Breast epithelium (tissue), 4 donors: ENCODE data around the gene PADI2. TPM values are rescaled to one million over a fixed set of nuclear protein-coding genes. Genes with fewer than 3 reads are reported as not detected.
A peak's percentile ranks its signal among the peaks of the same experiment; 100 is the strongest.

Experiments used
- DNase-seq, 2 donors: peaks; one replicate each; pipeline ENCODE4 v3.0.0-alpha.2; 2019; ENCODE audit warnings: low spot score in 2 of 2
- H3K27ac ChIP-seq, 2 donors: fragments of 200-600 bp; sonication (generic) in 1 of 2; one replicate each; pipeline ENCODE4 v1.5.1; 2016 to 2019; ENCODE audit warnings: mild to moderate bottlenecking in 1 of 2
- H3K27me3 ChIP-seq, 2 donors: fragments of 200-600 bp; sonication (generic) in 1 of 2; one replicate each; pipeline versions ENCODE4 v1.5.1 to v1.6.0; 2017 to 2019; ENCODE audit warnings: control low read depth in 1 of 2, mild to moderate bottlenecking in 1 of 2
- H3K36me3 ChIP-seq: fragments of 200-600 bp; one replicate; pipeline ENCODE4 v1.5.1; 2019
- H3K4me1 ChIP-seq, 2 donors: fragments of 200-600 bp; sonication (generic); one replicate each; pipeline ENCODE4 v1.5.1; 2016 to 2019; ENCODE audit warnings: control low read depth in 1 of 2
- H3K4me3 ChIP-seq, 3 donors: fragments of 200-600 bp; sonication (generic); 1 replicate in 2 of 3; 2 replicates in 1 of 3; pipeline ENCODE4 v1.5.1; 2016 to 2019; ENCODE audit warnings: mild to moderate bottlenecking in 3 of 3, moderate library complexity in 2 of 3
- H3K9me3 ChIP-seq, 2 donors: fragments of 200-600 bp; sonication (generic) in 1 of 2; one replicate each; pipeline ENCODE4 v1.5.1; 2016 to 2019; ENCODE audit warnings: control low read depth in 1 of 2
- POLR2A ChIP-seq: fragments of 450-650 bp; IDR thresholded peaks from one replicate; pipeline ENCODE4 v1.6.1; 2016; ENCODE audit warnings: antibody characterized with exemption, mild to moderate bottlenecking, moderate library complexity
- POLR2AphosphoS5 ChIP-seq, 3 donors: sonication (generic); formaldehyde crosslinking; IDR thresholded peaks; one replicate each; pipeline ENCODE4 v1.6.1; 2017; ENCODE audit warnings: antibody characterized with exemption in 3 of 3
- intact Hi-C: fragments of 100-400 bp; cut with DNase I; formaldehyde crosslinking; loops from one replicate; pipeline ENCODE4 v1.15.1; 2023; ENCODE audit warnings: low total_unique reads
- total RNA-seq, 3 donors: library from RNA; depleted of rRNA; stranded (reverse); fragments of >200 nt; gene quantifications; one replicate each; pipeline ENCODE4 v1.1.0, GENCODE V29; 2016
- TF ChIP-seq, protein P1 (sequence below), 3 donors: fragments of 450-650 bp; IDR thresholded peaks; one replicate each; pipeline ENCODE4 v1.5.1; 2016 to 2017; ENCODE audit warnings: antibody characterized with exemption in 3 of 3, mild to moderate bottlenecking in 3 of 3, moderate library complexity in 3 of 3

PADI2 gene
- total RNA-seq, 3 donors from 2014 or later = 0.32 to 29.4 (median 9.2) TPM

- no peak for DNase-seq
- Histone ChIP-seq H3K27me3 (no peaks in the 10 kb centered on the region), H3K36me3 (no peaks in the 10 kb centered on the region), H3K4me3 (no peak overlapping the region), H3K9me3 (no peaks in the 10 kb centered on the region), H3K4me1 (peaks cover 5 to 11% of the 10 kb centered on the region in 2 donors), H3K27ac (peak overlapping the region; percentile 84 to 94)
- TF ChIP-seq POLR2AphosphoS5 (IDR thresholded peaks at IDR 0.05) = no peak
- no peak for TF ChIP-seq POLR2A
- TF ChIP-seq, protein P1, sequence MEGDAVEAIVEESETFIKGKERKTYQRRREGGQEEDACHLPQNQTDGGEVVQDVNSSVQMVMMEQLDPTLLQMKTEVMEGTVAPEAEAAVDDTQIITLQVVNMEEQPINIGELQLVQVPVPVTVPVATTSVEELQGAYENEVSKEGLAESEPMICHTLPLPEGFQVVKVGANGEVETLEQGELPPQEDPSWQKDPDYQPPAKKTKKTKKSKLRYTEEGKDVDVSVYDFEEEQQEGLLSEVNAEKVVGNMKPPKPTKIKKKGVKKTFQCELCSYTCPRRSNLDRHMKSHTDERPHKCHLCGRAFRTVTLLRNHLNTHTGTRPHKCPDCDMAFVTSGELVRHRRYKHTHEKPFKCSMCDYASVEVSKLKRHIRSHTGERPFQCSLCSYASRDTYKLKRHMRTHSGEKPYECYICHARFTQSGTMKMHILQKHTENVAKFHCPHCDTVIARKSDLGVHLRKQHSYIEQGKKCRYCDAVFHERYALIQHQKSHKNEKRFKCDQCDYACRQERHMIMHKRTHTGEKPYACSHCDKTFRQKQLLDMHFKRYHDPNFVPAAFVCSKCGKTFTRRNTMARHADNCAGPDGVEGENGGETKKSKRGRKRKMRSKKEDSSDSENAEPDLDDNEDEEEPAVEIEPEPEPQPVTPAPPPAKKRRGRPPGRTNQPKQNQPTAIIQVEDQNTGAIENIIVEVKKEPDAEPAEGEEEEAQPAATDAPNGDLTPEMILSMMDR (IDR thresholded peaks at IDR 0.05) = no peak
- intact Hi-C loops = loop anchor here (10.0 kb wide), 1 partner anchor 1955 kb away; no protein-coding TSS in a partner anchor
Measured at GRCh38 chr1:17099616-17100340, 19.5 kb downstream of the PADI2 start.

DNA sequence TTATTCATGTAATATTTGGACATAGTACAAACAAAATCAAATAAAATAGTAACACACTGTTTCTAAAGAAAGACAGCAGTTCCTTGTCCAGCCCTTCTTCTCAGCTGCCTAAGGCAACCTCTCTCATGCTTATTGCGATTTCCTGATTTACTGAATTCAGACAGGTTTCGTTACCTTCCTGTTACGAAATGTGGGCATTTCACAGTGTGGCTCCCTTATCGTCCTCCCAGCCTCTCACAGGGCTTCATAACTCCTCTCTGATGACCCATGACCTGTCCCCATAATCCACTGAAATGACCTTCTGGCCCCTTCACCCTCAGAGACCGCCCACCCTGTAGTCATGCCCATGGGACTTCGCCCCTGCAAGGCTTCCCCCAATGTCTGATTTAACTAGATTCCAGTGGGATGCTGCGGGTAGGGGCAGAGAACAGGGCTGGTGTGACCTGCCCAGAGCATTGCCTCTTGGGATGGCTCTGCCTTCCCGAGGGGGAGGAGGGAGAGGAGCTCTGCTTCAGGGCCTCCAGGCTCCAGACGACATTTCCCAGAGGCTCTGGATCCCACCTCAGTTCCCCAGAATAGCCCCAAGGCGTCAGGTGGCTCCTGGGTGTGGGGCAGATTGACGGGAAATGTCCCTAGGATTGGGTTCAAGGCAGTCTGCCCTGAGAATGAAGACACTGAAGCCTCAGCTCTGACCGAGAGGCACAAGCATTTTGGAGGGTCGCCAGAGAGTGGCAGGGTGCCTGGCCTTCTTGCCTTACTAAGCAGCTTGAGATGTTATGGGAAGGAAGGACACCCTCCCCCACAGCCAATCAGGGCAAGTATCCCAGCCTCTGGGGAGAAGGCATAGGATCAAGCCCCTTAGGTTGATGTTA is 20.6 kb downstream of the PADI2 start:
- no peaks in the 10 kb centered on the region for H3K9me3 ChIP-seq
- H3K27ac ChIP-seq = peak overlapping the region; percentile 84 to 94
- no peaks in the 10 kb centered on the region for H3K36me3 ChIP-seq
- peak in 1 of 2 donors; percentile 46 for DNase-seq
- no peak for TF ChIP-seq POLR2AphosphoS5 (IDR thresholded peaks at IDR 0.05)
- no peak for TF ChIP-seq POLR2A
- TF ChIP-seq, protein P1 (IDR thresholded peaks at IDR 0.05) = no peak
- H3K4me3 ChIP-seq = no peak overlapping the region
- H3K4me1 ChIP-seq = peaks cover 5 to 11% of the 10 kb centered on the region in 2 donors
- H3K27me3 ChIP-seq = no peaks in the 10 kb centered on the region
- intact Hi-C loops = no loop called here

- no peak for DNase-seq
- intact Hi-C loops = no loop called here
- H3K4me1 ChIP-seq = peaks cover 5 to 11% of the 10 kb centered on the region in 2 donors
- H3K4me3 ChIP-seq = no peak overlapping the region
- no peaks in the 10 kb centered on the region for H3K27me3 ChIP-seq
- H3K9me3 ChIP-seq = no peaks in the 10 kb centered on the region
- H3K27ac ChIP-seq = peak overlapping the region; percentile 84 to 94
- TF ChIP-seq POLR2A (no peak), POLR2AphosphoS5 (IDR thresholded peaks at IDR 0.05) (no peak)
- TF ChIP-seq, protein P1 (IDR thresholded peaks at IDR 0.05) = no peak
- H3K36me3 ChIP-seq = no peaks in the 10 kb centered on the region
Measured at GRCh38 chr1:17097787-17098186, 21.5 kb downstream of the PADI2 start.

DNA sequence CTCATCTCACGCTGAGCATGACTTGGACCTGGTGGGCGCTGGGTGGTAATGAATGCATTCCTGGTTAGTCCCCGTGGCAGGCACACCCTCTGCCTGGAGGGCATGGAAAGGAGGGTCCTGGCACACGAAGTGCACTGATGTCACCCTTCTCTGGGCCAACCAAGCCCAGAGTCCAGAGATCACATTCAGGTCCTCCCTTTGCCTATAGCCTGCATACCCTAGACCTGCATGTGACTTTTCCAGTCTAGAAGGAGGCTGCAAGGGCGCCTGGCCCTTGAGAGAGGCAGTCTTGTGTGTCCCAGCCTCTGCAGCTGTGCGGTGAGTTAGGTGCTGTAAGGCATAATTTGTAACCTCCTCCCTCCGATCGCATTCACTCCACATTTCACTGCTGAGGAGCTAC is 22.1 kb downstream of the PADI2 start:
- no peak for TF ChIP-seq POLR2A
- TF ChIP-seq, protein P1 (IDR thresholded peaks at IDR 0.05) = no peak
- Histone ChIP-seq H3K9me3 (no peaks in the 10 kb centered on the region), H3K36me3 (no peaks in the 10 kb centered on the region), H3K4me1 (peaks cover 5 to 11% of the 10 kb centered on the region in 2 donors), H3K27ac (peak overlapping the region; percentile 84 to 94), H3K4me3 (no peak overlapping the region), H3K27me3 (no peaks in the 10 kb centered on the region)
- DNase-seq = no peak
- intact Hi-C loops = no loop called here

- no peak for DNase-seq
- intact Hi-C loops = no loop called here
- Histone ChIP-seq H3K27ac (peak overlapping the region; percentile 84 to 94), H3K36me3 (no peaks in the 10 kb centered on the region), H3K4me1 (peaks cover 5 to 11% of the 10 kb centered on the region in 2 donors), H3K27me3 (no peaks in the 10 kb centered on the region), H3K9me3 (no peaks in the 10 kb centered on the region), H3K4me3 (no peak overlapping the region)
- TF ChIP-seq, protein P1 (IDR thresholded peaks at IDR 0.05) = no peak
- TF ChIP-seq POLR2AphosphoS5 (IDR thresholded peaks at IDR 0.05) (no peak), POLR2A (no peak)
Measured at GRCh38 chr1:17096584-17096983, 22.7 kb downstream of the PADI2 start.
